ENCODE results near the gene LSP1.

GRCh38 chr11:1918436-1919315, 65.8 kb downstream of the LSP1 start:
- TF ChIP-seq POLR2A (IDR thresholded peaks at IDR 0.05; ENCODE audit: low read depth, low read length) (no peak), POLR2AphosphoS5 (IDR thresholded peaks at IDR 0.05; ENCODE audit: low read depth, low read length) (no peak), SPI1 (IDR thresholded peaks at IDR 0.05; ENCODE audit: low read depth, low read length) (no peak)

Measured in GM12891 (cell line).